ENCODE measurements around the gene RUBCN. TPM values are rescaled to one million over a fixed set of nuclear protein-coding genes. Genes with fewer than 3 reads are reported as not detected.

Gene RUBCN
- total and polyA plus RNA-seq, 2 of the 13 experiments (the other 11 are each of a cell fraction or from before 2014, with no cell fraction given) = 5.2 to 8.1 TPM

DNA sequence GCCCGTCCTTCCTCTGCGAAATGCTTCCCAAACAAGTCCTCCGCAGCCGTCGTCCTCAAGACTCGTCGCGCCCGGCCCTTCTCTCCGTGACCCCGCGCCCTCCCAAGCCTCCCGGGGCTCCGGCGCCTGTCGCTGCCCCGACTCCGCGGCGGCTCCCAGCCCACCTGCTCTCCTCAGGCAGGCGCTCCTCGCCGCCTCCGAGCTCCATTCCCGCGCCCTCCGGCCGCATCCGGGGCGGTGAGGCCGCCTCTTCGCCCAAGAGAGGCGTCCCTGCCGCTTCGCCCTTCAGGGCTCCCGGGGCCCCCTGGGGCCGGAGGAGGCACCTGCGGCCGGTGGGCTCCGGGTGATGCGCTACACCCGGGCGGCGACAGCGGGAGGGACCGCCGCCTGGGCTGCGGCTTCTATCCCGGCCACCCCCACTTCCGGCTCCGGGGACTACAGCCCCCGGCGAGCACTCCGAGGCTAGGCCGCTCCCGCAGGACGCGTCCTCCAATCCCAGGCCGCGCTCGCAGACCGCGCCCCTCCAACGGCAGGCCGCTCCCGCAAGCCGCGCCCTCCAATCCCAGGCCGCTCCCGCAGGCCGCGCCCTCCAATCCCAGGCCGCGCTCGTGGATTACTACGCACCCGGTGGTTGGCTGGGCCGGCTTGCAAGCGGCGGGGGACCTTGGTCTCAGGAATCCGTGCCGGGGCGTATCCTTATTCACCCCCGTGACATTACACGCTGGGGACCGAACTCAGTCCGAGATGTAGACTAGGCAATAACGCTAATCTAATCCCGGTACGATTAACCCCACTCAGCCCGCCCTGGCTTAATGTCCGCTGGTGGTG lies at the start of gene RUBCN (continued):
- TF ChIP-seq, protein P1, sequence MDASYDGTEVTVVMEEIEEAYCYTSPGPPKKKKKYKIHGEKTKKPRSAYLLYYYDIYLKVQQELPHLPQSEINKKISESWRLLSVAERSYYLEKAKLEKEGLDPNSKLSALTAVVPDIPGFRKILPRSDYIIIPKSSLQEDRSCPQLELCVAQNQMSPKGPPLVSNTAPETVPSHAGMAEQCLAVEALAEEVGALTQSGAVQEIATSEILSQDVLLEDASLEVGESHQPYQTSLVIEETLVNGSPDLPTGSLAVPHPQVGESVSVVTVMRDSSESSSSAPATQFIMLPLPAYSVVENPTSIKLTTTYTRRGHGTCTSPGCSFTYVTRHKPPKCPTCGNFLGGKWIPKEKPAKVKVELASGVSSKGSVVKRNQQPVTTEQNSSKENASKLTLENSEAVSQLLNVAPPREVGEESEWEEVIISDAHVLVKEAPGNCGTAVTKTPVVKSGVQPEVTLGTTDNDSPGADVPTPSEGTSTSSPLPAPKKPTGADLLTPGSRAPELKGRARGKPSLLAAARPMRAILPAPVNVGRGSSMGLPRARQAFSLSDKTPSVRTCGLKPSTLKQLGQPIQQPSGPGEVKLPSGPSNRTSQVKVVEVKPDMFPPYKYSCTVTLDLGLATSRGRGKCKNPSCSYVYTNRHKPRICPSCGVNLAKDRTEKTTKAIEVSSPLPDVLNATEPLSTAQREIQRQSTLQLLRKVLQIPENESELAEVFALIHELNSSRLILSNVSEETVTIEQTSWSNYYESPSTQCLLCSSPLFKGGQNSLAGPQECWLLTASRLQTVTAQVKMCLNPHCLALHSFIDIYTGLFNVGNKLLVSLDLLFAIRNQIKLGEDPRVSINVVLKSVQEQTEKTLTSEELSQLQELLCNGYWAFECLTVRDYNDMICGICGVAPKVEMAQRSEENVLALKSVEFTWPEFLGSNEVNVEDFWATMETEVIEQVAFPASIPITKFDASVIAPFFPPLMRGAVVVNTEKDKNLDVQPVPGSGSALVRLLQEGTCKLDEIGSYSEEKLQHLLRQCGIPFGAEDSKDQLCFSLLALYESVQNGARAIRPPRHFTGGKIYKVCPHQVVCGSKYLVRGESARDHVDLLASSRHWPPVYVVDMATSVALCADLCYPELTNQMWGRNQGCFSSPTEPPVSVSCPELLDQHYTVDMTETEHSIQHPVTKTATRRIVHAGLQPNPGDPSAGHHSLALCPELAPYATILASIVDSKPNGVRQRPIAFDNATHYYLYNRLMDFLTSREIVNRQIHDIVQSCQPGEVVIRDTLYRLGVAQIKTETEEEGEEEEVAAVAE (CRISPR knock-in tag; IDR thresholded peaks at IDR 0.05; ENCODE audit: borderline replicate concordance) = peak; percentile 97
- TF ChIP-seq ZNF577 (CRISPR knock-in tag; IDR thresholded peaks at IDR 0.05; ENCODE audit: borderline replicate concordance, low read depth) (no peak), YEATS2 (CRISPR knock-in tag; IDR thresholded peaks at IDR 0.05; ENCODE audit: borderline replicate concordance) (no peak), SUZ12 (IDR thresholded peaks at IDR 0.05; ENCODE audit: low read depth, low read length) (peak; percentile 24; the same call in 1 of the 2 replicates), SIN3B (IDR thresholded peaks at IDR 0.05; ENCODE audit: low read length) (no peak), ZNF883 (CRISPR knock-in tag; IDR thresholded peaks at IDR 0.05; ENCODE audit: not compliant biosample characterization) (peak; percentile 8), PRMT3 (CRISPR knock-in tag; IDR thresholded peaks at IDR 0.05; ENCODE audit: borderline replicate concordance, low read depth) (no peak), CENPT (CRISPR knock-in tag; IDR thresholded peaks at IDR 0.05; ENCODE audit: low read depth) (no peak), ETV5 (CRISPR knock-in tag; IDR thresholded peaks at IDR 0.05; ENCODE audit: borderline replicate concordance) (peak; percentile 84), ZEB1 (IDR thresholded peaks at IDR 0.05; ENCODE audit: insufficient replicate concordance, low read depth) (no peak), NFKBIZ (CRISPR knock-in tag; IDR thresholded peaks at IDR 0.05) (0 out of 2 replicates have a peak, but pooled peaks have one; percentile 41), SMYD3 (CRISPR knock-in tag; IDR thresholded peaks at IDR 0.05) (no peak), WIZ (CRISPR knock-in tag; IDR thresholded peaks at IDR 0.05) (no peak), ZNF564 (CRISPR knock-in tag; IDR thresholded peaks at IDR 0.05) (no peak), POGZ (CRISPR knock-in tag; IDR thresholded peaks at IDR 0.05) (peak; percentile 50; the same call in 1 of the 2 replicates), ZKSCAN8 (CRISPR knock-in tag; IDR thresholded peaks at IDR 0.05; ENCODE audit: borderline replicate concordance) (0 out of 2 replicates have a peak, but pooled peaks have one; percentile 29), SMAD9 (CRISPR knock-in tag; IDR thresholded peaks at IDR 0.05) (no peak)
- TF ChIP-seq, protein P2, sequence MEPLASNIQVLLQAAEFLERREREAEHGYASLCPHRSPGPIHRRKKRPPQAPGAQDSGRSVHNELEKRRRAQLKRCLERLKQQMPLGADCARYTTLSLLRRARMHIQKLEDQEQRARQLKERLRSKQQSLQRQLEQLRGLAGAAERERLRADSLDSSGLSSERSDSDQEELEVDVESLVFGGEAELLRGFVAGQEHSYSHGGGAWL (CRISPR knock-in tag; IDR thresholded peaks at IDR 0.05) = 0 out of 2 replicates have a peak, but pooled peaks have one; percentile 34
- TF ChIP-seq, protein P3, sequence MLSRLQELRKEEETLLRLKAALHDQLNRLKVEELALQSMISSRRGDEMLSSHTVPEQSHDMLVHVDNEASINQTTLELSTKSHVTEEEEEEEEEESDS (CRISPR knock-in tag; IDR thresholded peaks at IDR 0.05; ENCODE audit: borderline replicate concordance) = no peak
- TF ChIP-seq, protein P4, sequence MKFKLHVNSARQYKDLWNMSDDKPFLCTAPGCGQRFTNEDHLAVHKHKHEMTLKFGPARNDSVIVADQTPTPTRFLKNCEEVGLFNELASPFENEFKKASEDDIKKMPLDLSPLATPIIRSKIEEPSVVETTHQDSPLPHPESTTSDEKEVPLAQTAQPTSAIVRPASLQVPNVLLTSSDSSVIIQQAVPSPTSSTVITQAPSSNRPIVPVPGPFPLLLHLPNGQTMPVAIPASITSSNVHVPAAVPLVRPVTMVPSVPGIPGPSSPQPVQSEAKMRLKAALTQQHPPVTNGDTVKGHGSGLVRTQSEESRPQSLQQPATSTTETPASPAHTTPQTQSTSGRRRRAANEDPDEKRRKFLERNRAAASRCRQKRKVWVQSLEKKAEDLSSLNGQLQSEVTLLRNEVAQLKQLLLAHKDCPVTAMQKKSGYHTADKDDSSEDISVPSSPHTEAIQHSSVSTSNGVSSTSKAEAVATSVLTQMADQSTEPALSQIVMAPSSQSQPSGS (CRISPR knock-in tag; IDR thresholded peaks at IDR 0.05) = no peak
- TF ChIP-seq, protein P5, sequence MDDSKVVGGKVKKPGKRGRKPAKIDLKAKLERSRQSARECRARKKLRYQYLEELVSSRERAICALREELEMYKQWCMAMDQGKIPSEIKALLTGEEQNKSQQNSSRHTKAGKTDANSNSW (CRISPR knock-in tag; IDR thresholded peaks at IDR 0.05; ENCODE audit: borderline replicate concordance) = no peak
- TF ChIP-seq, protein P6, sequence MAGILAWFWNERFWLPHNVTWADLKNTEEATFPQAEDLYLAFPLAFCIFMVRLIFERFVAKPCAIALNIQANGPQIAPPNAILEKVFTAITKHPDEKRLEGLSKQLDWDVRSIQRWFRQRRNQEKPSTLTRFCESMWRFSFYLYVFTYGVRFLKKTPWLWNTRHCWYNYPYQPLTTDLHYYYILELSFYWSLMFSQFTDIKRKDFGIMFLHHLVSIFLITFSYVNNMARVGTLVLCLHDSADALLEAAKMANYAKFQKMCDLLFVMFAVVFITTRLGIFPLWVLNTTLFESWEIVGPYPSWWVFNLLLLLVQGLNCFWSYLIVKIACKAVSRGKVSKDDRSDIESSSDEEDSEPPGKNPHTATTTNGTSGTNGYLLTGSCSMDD (CRISPR knock-in tag; IDR thresholded peaks at IDR 0.05) = no peak
